Thoracic aorta (tissue), 2 donors: Measurements from ENCODE around the gene MYH1. TPM values are rescaled to one million over a fixed set of nuclear protein-coding genes. Genes with fewer than 3 reads are reported as not detected.

ENCODE experiments used
- ATAC-seq: fragments of 150-250 bp; one replicate; pipeline ENCODE4 v1.8.0; 2017; ENCODE audit warnings: low read depth; ENCODE audit not compliant: insufficient number of reproducible peaks, low FRiP score
- DNase-seq: peaks from one replicate; pipeline ENCODE4 v3.0.0-alpha.2; 2020; ENCODE audit warnings: low spot score
- H3K27ac ChIP-seq, 2 donors: fragments of 200-600 bp; sonication (generic); 1 replicate in 1 of 2; 2 replicates in 1 of 2; pipeline ENCODE4 v1.5.1; 2016; ENCODE audit warnings: mild to moderate bottlenecking in 2 of 2, moderate library complexity in 2 of 2
- H3K27me3 ChIP-seq: fragments of 200-600 bp; sonication (generic); replicated peaks from 2 replicates; pipeline ENCODE4 v1.6.0; 2016; ENCODE audit warnings: mild to moderate bottlenecking; ENCODE audit not compliant: insufficient read depth
- H3K36me3 ChIP-seq: fragments of 200-600 bp; sonication (generic); one replicate; pipeline ENCODE4 v1.5.1; 2016
- H3K4me1 ChIP-seq, 2 donors: fragments of 200-600 bp; sonication (generic); 1 replicate in 1 of 2; 2 replicates in 1 of 2; pipeline versions ENCODE4 v1.5.1 to v1.6.0; 2016; ENCODE audit warnings: low read depth in 2 of 2, mild to moderate bottlenecking in 1 of 2; ENCODE audit not compliant: control insufficient read depth in 1 of 2
- H3K4me3 ChIP-seq: fragments of 200-600 bp; sonication (generic); 2 replicates; pipeline ENCODE4 v1.5.1; 2016; ENCODE audit warnings: mild to moderate bottlenecking
- H3K9me3 ChIP-seq: fragments of 200-600 bp; sonication (generic); 2 replicates; pipeline ENCODE4 v1.5.1; 2016
- total RNA-seq, 2 donors: library from RNA; depleted of rRNA; stranded (reverse); fragments of >200 nt; gene quantifications; one replicate each; pipeline versions ENCODE4 v1.1.0 to v1.2.3, GENCODE V29; 2016
- TF ChIP-seq, protein P1 (sequence below): fragments of 200-600 bp; sonication (generic); IDR thresholded peaks from one replicate; pipeline ENCODE4 v1.5.1; 2019; ENCODE audit warnings: antibody characterized with exemption

Gene MYH1
- total RNA-seq, 2 donors from 2014 or later = not detected

DNA sequence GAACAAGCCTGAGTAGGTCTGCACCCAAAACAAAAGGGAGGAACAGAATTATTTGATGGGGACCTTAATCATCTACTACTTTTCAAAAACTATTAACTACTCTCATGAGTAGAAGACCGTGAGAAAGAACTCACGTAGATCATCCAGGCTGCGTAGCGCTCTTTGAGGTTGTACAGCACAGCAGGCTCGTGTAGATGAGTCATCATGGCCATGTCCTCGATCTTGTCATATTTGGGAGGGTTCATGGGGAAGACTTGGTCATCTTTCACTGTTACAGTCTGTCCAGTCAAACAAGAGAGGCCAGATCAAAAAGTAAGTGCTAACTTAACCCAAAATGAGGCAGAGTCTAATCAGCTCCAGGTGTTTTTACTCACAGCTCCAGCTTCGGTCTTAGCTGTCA lies 2.3 kb downstream of the MYH1 start:
- TF ChIP-seq, protein P1, sequence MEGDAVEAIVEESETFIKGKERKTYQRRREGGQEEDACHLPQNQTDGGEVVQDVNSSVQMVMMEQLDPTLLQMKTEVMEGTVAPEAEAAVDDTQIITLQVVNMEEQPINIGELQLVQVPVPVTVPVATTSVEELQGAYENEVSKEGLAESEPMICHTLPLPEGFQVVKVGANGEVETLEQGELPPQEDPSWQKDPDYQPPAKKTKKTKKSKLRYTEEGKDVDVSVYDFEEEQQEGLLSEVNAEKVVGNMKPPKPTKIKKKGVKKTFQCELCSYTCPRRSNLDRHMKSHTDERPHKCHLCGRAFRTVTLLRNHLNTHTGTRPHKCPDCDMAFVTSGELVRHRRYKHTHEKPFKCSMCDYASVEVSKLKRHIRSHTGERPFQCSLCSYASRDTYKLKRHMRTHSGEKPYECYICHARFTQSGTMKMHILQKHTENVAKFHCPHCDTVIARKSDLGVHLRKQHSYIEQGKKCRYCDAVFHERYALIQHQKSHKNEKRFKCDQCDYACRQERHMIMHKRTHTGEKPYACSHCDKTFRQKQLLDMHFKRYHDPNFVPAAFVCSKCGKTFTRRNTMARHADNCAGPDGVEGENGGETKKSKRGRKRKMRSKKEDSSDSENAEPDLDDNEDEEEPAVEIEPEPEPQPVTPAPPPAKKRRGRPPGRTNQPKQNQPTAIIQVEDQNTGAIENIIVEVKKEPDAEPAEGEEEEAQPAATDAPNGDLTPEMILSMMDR = no peak
- no peak overlapping the region for H3K4me3 ChIP-seq
- H3K36me3 ChIP-seq = no peaks in the 10 kb centered on the region
- DNase-seq (no peak), ATAC-seq (no peak)
- H3K9me3 ChIP-seq = no peaks in the 10 kb centered on the region
- no peaks in the 10 kb centered on the region for H3K27me3 ChIP-seq
- H3K27ac ChIP-seq = no peak overlapping the region
- no peaks in the 10 kb centered on the region for H3K4me1 ChIP-seq

DNA sequence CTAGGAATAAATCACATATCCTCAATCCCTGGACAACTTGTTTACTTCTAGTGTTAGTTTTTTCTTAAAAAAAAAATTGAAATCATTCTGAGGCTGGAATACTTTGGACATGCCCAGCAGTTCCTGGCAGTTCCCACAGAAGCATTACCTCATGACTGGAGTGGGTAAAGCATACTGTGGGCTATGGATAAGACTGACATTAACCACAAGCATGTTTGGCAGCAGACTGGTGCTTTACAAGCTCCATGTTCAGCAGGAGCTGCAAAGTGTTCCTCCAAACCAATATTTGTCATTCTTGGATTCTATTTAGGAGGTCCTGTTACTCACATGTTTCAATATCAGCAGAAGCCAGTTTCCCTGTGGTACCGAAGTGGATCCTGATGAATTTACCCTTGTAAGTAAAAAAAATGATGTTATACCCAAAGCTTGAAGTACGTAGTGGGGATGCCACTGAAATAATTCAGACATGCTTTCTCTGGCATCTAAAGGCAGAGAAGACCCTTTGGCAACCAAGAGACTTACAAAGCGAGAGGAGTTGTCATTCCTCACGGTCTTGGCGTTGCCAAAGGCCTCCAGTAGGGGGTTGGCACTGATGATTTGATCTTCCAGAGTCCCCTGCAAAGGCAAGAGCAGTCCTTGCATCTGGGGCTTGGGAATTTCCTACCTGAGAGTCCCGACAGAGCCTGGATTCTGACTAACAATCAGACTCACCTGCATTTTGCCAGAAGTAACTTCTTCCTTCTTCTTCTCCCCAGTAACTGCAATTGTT lies 4.9 kb downstream of the MYH1 start:
- ATAC-seq = no peak
- Histone ChIP-seq H3K27ac (no peak overlapping the region), H3K9me3 (no peaks in the 10 kb centered on the region), H3K36me3 (no peaks in the 10 kb centered on the region), H3K27me3 (no peaks in the 10 kb centered on the region), H3K4me3 (no peak overlapping the region), H3K4me1 (no peaks in the 10 kb centered on the region)
- DNase-seq = no peak
- TF ChIP-seq, protein P1 = no peak

DNA sequence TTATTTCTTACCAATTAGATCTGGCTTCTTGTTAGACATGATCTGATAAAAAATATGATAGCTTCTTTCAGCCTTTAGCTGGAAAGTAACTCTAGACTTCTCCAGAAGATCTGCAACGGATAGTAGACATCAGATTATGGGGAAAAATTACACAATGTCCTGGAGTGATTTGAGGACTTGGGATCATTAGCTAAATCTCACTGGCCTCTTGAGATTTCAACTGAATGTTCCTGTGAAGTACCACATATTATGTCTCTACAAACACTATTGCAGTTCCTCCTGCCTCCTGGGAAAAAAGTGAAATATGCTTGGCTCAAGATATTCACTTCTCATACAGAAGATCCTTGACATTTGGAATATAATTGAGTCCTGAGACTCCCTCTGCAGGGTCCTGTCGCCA lies 5.5 kb downstream of the MYH1 start:
- H3K27ac ChIP-seq = no peak overlapping the region
- no peaks in the 10 kb centered on the region for H3K9me3 ChIP-seq
- ATAC-seq = no peak
- no peak for DNase-seq
- H3K4me3 ChIP-seq = no peak overlapping the region
- H3K36me3 ChIP-seq = no peaks in the 10 kb centered on the region
- H3K4me1 ChIP-seq = no peaks in the 10 kb centered on the region
- H3K27me3 ChIP-seq = no peaks in the 10 kb centered on the region
- TF ChIP-seq, protein P1 = no peak

DNA sequence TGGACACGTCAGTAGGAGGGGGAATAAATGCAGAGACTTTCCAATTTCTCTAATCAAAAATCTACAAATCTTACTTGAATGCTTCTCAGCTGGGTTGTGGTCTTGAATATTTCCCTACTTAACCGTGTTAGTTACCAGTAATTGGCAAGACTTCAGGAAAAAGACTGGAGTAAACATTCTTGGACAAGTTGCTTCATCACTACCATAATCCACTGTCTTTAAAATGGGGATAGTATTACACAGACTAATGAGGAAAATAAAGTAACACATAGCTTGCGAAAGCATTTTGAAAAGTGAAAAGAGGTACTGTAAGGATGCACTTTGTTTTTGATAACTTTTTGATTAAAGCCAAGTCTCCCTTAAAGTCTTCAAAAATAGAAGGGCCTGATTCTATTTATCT lies 18.4 kb downstream of the MYH1 start:
- Histone ChIP-seq H3K27ac (no peak overlapping the region), H3K4me3 (no peak overlapping the region), H3K9me3 (no peaks in the 10 kb centered on the region), H3K4me1 (no peaks in the 10 kb centered on the region), H3K27me3 (no peaks in the 10 kb centered on the region), H3K36me3 (no peaks in the 10 kb centered on the region)
- TF ChIP-seq, protein P1 = no peak
- no peak for ATAC-seq
- DNase-seq = no peak

DNA sequence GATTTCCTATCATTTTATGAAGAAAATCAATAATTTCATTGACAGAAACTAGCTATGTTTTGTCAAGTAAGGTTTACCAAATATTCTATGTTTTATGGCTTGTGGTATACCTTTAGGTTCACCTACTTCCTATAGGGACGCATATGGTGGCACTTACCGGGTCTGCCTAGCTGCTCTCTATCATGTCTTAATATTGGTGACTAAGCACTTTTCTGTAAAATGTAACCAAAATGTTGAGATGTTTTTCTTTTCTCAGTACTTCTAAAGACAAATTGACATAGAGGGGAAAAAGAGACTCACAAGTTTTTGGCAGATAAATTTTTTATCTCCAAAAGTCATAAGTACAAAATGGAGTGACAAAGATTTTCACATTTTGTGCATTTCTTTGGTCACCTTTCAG lies 26.3 kb downstream of the MYH1 start:
- H3K36me3 ChIP-seq = no peaks in the 10 kb centered on the region
- no peak for ATAC-seq
- no peak overlapping the region for H3K4me3 ChIP-seq
- H3K4me1 ChIP-seq = no peaks in the 10 kb centered on the region
- no peak overlapping the region for H3K27ac ChIP-seq
- no peaks in the 10 kb centered on the region for H3K27me3 ChIP-seq
- TF ChIP-seq, protein P1 = no peak
- H3K9me3 ChIP-seq = peaks cover 10% of the 10 kb centered on the region
- no peak for DNase-seq
